KMS-11 (cell line): Measurements from ENCODE around the gene CXCR6.

Source experiments
- H2AFZ ChIP-seq: fragments of 200-600 bp; sonication (generic); 2 replicates; pipeline ENCODE4 v1.6.1; 2016; ENCODE audit warnings: antibody characterized with exemption, mixed run types, low read depth
- H3K27ac ChIP-seq: fragments of 200-600 bp; sonication (generic); 2 replicates; pipeline ENCODE4 v1.6.1; 2016; ENCODE audit warnings: mild to moderate bottlenecking, mixed run types
- H3K27me3 ChIP-seq: fragments of 200-600 bp; sonication (generic); 2 replicates; pipeline ENCODE4 v1.6.1; 2017; ENCODE audit warnings: mild to moderate bottlenecking, low read depth, mixed run types, moderate library complexity; ENCODE audit not compliant: insufficient read depth
- H3K36me3 ChIP-seq: fragments of 200-600 bp; sonication (generic); 2 replicates; pipeline ENCODE4 v1.6.1; 2017; ENCODE audit warnings: mild to moderate bottlenecking, mixed run types; ENCODE audit not compliant: insufficient read depth
- H3K4me1 ChIP-seq: fragments of 200-600 bp; sonication (generic); 2 replicates; pipeline ENCODE4 v1.6.1; 2016; ENCODE audit warnings: mild to moderate bottlenecking, low read depth, mixed run types; ENCODE audit not compliant: poor library complexity, severe bottlenecking
- H3K4me2 ChIP-seq: fragments of 200-600 bp; sonication (generic); 2 replicates; pipeline ENCODE4 v1.7.0; 2016; ENCODE audit warnings: mild to moderate bottlenecking, mixed run types
- H3K4me3 ChIP-seq: fragments of 200-600 bp; sonication (generic); IDR thresholded peaks from 2 replicates; pipeline ENCODE4 v1.6.1; 2017; ENCODE audit warnings: low read depth, low read length, mixed read lengths; ENCODE audit not compliant: insufficient read depth
- H3K79me2 ChIP-seq: fragments of 200-600 bp; sonication (generic); 2 replicates; pipeline ENCODE4 v1.6.1; 2016; ENCODE audit warnings: low read depth, mixed run types; ENCODE audit not compliant: insufficient read depth
- H3K9ac ChIP-seq: fragments of 200-600 bp; sonication (generic); 2 replicates; pipeline ENCODE4 v1.6.1; 2016; ENCODE audit warnings: mild to moderate bottlenecking, mixed run types
- H4K20me1 ChIP-seq: fragments of 200-600 bp; sonication (generic); 2 replicates; pipeline ENCODE4 v1.6.1; 2016; ENCODE audit warnings: mild to moderate bottlenecking, mixed run types; ENCODE audit not compliant: insufficient read depth
- TF ChIP-seq, protein P1 (sequence below): fragments of 200-600 bp; sonication (generic); conservative IDR thresholded peaks from 2 replicates; pipeline ENCODE4 v1.6.1; 2017; ENCODE audit warnings: low read depth, mild to moderate bottlenecking, antibody characterized with exemption, low read length, moderate library complexity, mixed read lengths

CXCR6 gene

DNA sequence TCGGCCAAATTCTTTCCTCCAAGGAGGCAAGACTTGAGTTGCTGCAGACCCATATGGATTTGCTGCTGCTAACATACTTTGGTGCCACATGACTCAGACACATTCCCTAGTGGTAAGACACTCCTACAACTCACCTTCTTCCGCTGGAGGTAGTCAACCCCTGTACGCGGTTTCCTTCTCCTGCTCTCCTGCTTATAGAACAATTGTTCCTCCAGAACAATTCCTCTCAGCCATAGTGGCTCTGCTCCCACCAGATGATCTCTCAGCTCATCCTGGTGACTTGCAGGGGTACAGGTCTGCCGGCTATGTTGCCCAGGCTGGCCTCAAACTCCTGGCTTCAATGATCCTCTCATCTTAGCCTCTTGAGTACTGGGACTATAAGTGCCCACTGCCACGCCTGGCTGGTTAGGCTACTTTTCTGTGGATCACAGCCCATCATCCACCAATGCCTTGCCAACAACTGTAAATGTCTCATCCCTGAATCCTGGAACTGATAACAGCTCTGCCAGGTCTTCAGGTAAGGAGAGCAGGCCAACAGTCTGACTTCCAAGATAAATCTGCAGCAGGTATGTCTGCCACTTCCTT is 2.4 kb upstream of the CXCR6 start:
- TF ChIP-seq, protein P1, sequence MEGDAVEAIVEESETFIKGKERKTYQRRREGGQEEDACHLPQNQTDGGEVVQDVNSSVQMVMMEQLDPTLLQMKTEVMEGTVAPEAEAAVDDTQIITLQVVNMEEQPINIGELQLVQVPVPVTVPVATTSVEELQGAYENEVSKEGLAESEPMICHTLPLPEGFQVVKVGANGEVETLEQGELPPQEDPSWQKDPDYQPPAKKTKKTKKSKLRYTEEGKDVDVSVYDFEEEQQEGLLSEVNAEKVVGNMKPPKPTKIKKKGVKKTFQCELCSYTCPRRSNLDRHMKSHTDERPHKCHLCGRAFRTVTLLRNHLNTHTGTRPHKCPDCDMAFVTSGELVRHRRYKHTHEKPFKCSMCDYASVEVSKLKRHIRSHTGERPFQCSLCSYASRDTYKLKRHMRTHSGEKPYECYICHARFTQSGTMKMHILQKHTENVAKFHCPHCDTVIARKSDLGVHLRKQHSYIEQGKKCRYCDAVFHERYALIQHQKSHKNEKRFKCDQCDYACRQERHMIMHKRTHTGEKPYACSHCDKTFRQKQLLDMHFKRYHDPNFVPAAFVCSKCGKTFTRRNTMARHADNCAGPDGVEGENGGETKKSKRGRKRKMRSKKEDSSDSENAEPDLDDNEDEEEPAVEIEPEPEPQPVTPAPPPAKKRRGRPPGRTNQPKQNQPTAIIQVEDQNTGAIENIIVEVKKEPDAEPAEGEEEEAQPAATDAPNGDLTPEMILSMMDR: no peak
- no peaks in the 10 kb centered on the region for H3K27me3 ChIP-seq
- H3K36me3 ChIP-seq: no peaks in the 10 kb centered on the region

DNA sequence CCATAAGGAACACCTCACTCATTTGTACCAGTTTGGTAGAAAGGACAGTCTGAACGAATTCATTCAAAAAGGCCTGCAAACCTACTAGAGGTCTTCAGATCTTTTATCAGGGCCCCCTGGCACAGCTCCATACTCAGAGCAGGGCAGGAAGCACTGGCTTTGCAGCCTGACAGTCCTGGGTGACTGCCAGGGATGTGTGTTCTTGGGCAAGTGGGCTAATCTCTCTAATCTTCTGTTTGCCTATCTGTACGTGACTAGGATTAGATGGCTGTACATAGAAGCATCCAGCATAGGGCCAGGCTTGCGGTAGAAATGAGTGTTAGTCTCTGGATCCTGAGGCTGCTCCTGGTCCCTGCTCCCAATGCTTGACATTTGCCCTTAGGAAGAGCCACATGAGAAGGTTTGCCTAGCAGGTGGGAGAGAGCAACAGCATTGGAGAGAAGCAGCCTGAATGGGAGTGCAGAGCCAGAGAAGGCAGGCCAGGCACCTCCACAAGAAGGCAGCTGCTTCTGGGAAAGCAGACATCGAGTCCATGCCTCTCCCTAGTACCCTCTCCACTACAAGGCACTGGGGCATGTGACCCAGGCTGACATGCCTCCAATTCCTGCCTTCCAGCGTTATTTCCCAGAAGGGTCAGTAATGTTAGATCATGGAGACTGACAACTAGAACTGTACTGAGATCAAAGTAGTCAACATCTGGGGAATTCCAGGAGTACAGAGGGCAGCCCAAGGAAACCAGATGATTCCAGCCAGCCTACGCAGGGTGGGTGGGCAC is 1.0 kb upstream of the CXCR6 start:
- H3K27ac ChIP-seq: no peak overlapping the region
- no peaks in the 10 kb centered on the region for H3K36me3 ChIP-seq
- no peaks in the 10 kb centered on the region for H4K20me1 ChIP-seq
- no peak overlapping the region for H2AFZ ChIP-seq
- no peak overlapping the region for H3K9ac ChIP-seq
- TF ChIP-seq, protein P1: no peak
- H3K79me2 ChIP-seq: no peaks in the 10 kb centered on the region
- peaks cover 13% of the 10 kb centered on the region for H3K4me1 ChIP-seq
- H3K4me3 ChIP-seq: no peak overlapping the region
- no peak overlapping the region for H3K4me2 ChIP-seq
- H3K27me3 ChIP-seq: no peaks in the 10 kb centered on the region

More for the DNA sequence above, 2.4 kb upstream of the CXCR6 start:
- H3K4me1 ChIP-seq: peaks cover 13% of the 10 kb centered on the region
- no peak overlapping the region for H3K27ac ChIP-seq
- H4K20me1 ChIP-seq: no peaks in the 10 kb centered on the region
- H3K9ac ChIP-seq: no peak overlapping the region
- no peak overlapping the region for H3K4me3 ChIP-seq
- H3K4me2 ChIP-seq: no peak overlapping the region
- no peaks in the 10 kb centered on the region for H3K79me2 ChIP-seq
- H2AFZ ChIP-seq: no peak overlapping the region

DNA sequence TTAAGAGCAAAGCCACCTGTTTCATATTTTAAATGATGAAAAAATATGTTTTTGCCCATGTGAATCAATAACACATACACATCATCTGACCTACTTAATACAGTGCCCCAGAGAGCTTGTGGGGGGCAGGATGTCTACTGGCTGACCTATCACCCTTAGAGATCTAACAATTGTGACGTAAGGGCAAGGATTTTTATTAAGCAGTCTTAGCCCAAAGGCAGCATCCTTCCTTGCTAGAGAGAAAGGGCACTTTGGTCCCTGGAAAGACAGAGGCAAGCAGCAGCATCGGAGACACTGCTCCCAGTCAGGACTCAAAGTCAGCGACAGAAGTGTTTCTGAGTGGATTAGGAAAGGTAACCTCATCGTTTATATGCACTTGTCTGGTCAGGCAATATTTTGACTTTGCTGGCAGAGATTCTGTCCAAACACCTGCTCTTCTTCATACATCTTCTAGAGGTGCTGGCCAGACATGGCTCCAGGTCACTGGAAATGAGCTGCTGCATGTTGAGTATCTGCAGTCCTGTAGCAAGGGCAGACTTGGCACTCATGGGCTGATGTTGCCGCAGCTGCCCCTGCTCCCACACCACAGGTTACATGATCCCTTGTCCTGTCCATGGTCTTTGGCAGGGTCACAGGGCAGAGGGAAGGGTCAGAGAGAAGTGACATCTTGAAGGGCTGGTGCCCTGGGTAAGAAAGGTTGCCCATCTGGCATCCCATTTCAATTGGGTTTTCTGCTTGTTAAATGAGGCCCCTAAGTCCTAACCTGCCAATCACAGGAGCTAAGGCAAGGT is 1.8 kb downstream of the CXCR6 start:
- peaks cover under 1% of the 10 kb centered on the region for H3K4me1 ChIP-seq
- no peak overlapping the region for H3K4me2 ChIP-seq
- H3K27ac ChIP-seq: no peak overlapping the region
- no peak overlapping the region for H3K4me3 ChIP-seq
- H3K36me3 ChIP-seq: no peaks in the 10 kb centered on the region
- no peaks in the 10 kb centered on the region for H3K27me3 ChIP-seq
- no peaks in the 10 kb centered on the region for H4K20me1 ChIP-seq
- TF ChIP-seq, protein P1: no peak
- no peak overlapping the region for H3K9ac ChIP-seq
- H2AFZ ChIP-seq: no peak overlapping the region
- no peaks in the 10 kb centered on the region for H3K79me2 ChIP-seq

DNA sequence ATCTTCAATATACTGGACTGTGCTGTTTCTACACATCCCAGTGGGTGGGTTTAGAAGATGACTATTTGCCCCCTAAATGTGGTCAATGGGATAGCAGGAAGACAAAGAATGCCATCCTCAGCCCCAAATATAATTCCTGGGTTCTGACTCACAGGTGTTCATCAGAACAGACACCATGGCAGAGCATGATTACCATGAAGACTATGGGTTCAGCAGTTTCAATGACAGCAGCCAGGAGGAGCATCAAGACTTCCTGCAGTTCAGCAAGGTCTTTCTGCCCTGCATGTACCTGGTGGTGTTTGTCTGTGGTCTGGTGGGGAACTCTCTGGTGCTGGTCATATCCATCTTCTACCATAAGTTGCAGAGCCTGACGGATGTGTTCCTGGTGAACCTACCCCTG is 3.0 kb downstream of the CXCR6 start:
- H3K4me2 ChIP-seq: no peak overlapping the region
- H3K36me3 ChIP-seq: no peaks in the 10 kb centered on the region
- H4K20me1 ChIP-seq: no peaks in the 10 kb centered on the region
- no peak overlapping the region for H3K9ac ChIP-seq
- no peak overlapping the region for H3K4me3 ChIP-seq
- no peaks in the 10 kb centered on the region for H3K27me3 ChIP-seq
- no peak overlapping the region for H3K27ac ChIP-seq
- H3K4me1 ChIP-seq: no peaks in the 10 kb centered on the region
- TF ChIP-seq, protein P1: no peak
- no peaks in the 10 kb centered on the region for H3K79me2 ChIP-seq
- no peak overlapping the region for H2AFZ ChIP-seq
